ENCODE results near the gene WWOX.
"Not testable (repeated sequence)": the region's sequence is repeated elsewhere in the genome, so short reads cannot be mapped to it uniquely, and the experiment has no call there.

The WWOX gene

GRCh38 chr16:78505544-78506366 is 406.3 kb downstream of the WWOX start:
- no peak for DNase-seq

DNA sequence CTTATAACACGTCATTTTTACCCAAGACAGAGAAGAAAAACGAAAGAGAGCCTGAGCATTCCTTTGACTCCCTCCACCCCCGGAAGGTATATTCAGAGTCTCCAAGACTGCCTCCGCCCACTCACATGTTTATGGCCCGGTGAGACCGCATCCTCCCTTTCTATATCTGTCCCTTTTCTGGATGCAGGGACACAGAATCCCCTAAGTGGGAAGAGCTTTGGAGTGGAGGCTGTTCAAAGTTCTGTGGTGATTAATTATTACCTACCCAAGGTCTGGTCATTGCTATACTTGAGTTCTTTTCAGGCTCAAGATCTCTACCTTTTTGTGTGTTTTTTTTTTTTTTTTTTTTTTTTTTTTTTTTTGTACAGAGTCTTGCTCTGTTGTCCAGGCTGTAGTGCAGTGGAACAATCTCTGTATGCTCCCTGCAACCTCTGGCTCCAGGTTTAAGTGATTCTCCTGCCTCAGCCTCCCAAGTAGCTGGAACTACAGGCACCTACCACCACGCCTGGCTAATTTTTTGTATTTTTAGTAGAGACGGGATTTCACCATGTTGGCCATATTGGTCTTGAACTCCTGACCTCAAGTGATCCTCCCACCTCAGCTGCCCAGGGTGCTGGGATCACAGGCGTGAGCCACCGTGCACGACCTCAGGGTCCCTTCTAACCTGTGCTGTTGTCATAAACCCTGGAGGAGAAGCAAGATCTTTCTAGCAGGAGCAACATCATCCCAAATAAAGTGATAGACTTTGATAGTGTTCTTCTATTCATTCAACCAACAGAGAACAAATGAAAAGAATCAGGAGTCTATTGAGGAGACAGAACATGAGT is 407.1 kb downstream of the WWOX start:
- DNase-seq: no peak

GRCh38 chr16:78507576-78507975 is 408.1 kb downstream of the WWOX start:
- DNase-seq: no peak

DNA sequence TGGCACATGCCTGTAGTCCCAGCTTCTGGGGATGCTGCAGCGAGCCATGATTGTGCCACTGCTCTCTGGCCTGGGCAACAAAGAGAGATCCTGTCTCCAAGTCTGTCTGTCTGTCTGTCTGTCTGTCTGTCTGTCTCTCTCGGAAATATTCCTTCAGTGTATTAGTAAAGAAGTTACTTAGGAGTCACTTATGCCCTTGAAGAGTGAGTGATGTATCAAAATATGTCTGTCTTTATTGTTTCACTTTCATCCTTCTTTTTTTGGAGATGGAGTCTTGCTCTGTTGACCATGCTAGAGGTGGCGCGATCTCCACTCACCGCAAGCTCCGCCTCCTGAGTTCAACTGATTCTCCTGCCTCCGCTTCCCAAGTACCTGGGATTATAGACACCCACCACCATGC is 410.5 kb downstream of the WWOX start:
- no peak for DNase-seq

DNA sequence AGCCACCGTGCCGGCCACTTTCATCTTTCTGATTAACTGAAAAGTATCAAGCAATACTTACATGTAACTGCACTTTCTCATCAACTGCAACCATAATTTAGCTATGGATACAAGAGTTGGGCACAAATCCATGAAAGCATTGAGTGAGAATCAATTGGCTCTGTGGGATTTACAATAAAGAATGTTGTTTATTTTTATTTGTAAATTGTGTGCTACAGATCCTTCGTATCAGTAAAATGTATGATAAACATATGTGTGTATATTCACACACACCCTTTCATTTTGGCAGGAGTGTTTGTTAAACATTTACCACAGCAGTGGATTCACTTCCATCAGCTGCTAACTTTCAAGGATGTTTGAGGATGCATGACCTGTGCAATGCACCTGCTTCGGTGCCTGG is 411.0 kb downstream of the WWOX start:
- DNase-seq: no peak

DNA sequence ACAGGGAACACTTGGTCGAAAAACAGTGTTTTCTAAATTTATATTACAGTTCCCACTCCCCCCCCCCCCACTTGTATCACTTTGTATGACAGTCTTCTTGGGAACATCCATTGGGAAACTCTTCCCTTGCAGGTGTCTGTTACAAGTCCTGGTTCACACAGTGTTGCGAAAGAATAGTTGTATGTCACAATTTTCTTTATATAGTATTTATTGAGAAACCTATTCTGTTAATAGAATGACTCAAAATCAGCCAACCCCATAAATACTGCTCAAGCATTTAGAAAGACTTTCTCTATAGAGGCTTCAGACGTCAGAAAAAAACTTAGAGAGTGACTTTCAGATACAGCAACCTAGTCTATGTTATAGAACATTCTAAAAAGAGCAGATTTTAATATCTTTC is 414.4 kb downstream of the WWOX start:
- peak in 1 of 2 donors; percentile 48 for DNase-seq

GRCh38 chr16:78514888-78515287 is 415.4 kb downstream of the WWOX start:
- not testable (repeated sequence) for DNase-seq

DNA sequence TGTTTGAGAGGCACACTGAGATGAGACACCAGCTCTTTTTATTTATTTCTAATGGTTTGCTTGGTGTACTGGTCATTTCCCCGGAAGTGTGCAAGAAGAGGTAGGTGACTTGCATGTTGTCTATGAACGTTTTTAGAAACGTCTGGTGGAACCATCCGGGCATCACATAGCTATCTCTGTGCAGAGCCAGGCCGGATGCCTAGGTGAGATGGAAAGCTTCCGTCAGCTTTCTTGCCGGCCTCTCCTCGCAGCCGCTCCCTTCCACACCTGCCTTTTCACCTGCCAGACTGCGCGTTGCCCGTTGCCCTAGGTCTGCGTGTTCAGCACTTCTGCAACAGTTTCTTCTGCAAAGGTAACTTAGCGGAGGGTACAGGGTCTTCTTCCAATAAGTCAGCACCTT is 416.0 kb downstream of the WWOX start:
- DNase-seq: no peak

- DNase-seq: no peak
These were observed 416.7 kb downstream of the WWOX start for GRCh38 chr16:78516006-78516736.

GRCh38 chr16:78519896-78520295 is 420.4 kb downstream of the WWOX start:
- no peak for DNase-seq

DNA sequence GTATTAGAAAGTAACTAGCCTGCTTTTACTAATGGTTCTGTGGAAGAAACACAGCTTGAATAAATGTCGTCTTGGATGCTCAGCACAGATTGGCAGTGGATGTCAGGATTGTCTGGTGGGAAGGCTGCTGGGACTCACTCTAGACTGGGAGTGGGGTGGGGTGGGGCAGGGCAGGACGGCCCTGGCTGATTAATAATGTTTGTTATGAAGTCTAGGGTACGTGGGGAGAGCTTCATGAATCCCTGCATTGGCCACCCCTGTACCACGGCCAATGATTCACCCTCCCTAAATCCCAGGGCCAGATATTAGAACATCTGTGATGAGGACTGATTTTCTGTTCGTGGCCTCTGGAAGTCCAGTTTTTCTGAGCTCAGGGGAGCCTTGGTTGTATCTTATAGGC is 421.0 kb downstream of the WWOX start:
- no peak for DNase-seq

DNA sequence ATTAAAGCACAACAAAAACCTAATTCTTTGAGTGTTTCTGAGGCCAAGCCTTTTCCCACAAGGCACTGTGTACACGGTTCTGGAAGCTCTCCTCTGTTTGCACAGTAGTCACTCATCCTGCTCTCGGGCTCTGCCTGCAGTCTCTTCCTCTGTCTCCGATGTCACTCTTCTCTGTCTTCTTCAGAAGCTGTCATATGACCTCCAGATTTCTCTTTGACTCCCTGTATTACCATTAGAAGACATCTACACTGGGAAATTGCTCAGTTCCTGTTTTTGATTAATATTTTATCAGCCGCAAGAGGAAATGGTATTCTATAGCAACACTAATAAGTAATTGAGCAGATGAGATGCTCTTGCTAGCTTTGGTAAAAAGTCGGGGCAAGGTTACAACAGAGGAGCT is 422.9 kb downstream of the WWOX start:
- peak; percentile 7 to 26 for DNase-seq

GRCh38 chr16:78523212-78523985 is 423.9 kb downstream of the WWOX start:
- DNase-seq: peak in 1 of 2 donors; percentile 7

- DNase-seq: no peak
These were observed 424.7 kb downstream of the WWOX start for GRCh38 chr16:78524066-78524595.

GRCh38 chr16:78528265-78528664 is 428.8 kb downstream of the WWOX start:
- no peak for DNase-seq

DNA sequence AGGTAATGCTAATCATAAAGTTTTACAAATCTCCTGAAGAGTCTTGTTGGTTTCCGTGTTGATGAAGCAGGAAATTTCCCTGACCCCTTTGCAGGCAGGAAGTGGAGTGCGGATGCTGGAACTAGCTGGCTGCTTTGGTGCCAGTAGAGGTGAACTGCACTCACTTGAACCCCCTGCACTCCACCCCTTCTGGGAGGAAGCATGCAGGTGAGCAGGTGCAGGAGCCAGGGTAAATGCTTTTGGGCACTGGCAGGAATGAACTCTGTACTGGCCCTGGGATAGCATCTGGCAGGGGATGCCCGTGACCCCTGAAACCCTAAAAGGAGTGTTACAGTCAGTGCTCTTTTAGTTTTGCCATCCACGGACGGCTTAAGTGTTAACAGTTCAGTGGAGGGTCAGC is 430.4 kb downstream of the WWOX start:
- DNase-seq: no peak

DNA sequence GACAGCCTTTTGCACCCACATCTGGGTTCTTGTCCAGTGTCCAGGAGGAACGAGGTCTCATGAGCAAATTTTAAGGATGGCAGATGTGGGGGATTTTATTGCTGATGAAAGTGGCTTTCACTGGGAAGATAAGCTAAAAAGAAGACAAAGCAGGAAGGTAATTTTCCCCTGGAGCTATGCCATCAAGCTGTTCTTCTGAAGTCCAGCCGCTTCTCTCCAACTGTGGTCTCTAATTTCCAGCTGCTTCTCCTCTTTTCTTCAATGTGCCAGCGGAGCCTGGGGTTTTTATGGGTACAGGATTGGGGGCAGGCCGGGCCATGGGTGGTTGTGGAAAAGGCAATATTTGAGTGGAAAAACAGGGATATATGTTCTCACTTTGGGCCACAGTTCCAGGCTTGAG is 430.8 kb downstream of the WWOX start:
- no peak for DNase-seq

GRCh38 chr16:78535098-78535497 is 435.6 kb downstream of the WWOX start:
- DNase-seq: no peak

DNA sequence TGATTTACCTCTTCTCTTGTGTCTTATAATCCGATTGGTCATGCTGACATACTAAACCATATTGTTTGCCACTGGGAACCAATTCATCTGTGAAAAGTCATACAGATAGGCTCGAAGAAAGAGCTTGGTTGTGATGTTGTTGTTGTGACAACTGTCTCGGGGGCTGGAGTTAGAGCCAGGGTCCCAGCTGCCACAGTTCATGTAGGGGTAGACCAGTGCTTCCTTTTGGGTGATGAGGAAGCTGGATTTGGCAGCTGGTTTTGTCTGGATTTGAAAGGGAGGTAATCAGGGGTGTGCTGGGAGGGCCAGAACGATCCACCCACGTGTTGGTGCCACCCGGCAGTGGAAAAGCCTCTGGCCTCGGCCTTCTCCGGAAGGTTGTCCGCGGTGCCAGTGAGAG is 438.1 kb downstream of the WWOX start:
- DNase-seq: no peak

- DNase-seq: no peak
These were observed 438.8 kb downstream of the WWOX start for GRCh38 chr16:78538292-78538691.

DNA sequence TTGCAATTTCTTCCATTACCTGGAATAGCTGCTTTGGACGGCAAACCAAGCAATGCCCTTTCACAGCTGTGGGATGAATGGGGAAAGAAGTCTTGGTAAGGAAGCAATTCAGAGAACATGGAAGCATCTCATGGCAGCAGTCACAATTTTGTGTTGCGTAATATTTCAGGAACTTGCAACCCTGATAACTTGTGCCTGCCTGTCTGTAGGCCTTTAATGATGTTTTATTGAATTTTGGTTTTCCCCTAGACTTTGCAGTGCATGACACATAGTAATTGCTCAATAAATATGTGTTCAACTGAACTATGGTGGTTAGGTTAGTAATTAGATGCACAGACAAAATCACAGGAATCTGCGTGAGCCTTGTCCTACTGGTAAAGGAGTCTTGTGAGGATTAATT is 439.5 kb downstream of the WWOX start:
- DNase-seq: peak; percentile 25 to 88

DNA sequence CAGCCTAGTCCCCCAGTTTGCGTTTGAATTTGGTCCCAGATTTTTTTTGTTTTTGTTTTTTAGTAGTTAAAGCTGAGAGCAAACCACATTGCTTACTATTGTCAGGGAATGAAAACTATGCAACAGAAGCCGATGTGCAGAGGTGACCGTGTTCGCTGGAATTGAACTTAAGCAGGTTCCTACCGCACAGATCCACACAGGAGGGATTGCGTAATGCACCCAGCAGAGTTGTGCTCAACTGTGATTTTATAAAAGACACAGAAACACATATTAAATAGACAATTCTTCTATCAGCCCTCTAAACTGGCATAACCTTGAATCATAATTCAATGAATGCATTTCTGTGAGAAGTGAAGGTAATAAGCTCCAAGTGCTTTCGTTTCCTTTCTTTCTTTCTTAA is 443.0 kb downstream of the WWOX start:
- DNase-seq: no peak

All from inflammatory macrophage treated with lipopolysaccharide for 1 hour (primary cell).